ENCODE results near the gene OR52M1. TPM values are rescaled to one million over a fixed set of nuclear protein-coding genes. Genes with fewer than 3 reads are reported as not detected.

Gene OR52M1
- not detected for total RNA-seq

DNA sequence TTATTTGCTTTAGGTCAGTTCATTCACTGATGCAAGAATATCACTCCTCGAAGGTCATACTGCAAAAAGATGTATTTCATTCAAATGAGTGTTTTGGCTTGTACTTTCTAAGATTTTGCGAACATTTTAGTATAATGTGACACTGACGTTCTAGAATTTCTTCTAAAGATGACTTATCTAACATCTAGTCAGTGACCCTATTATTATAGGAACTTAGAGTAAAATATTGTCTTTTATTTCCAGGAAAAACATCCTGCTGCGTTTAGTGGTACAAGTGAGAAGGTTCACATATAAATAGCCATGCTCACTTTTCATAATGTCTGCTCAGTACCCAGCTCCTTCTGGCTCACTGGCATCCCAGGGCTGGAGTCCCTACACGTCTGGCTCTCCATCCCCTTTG is at the start of gene OR52M1:
Gene OR52M1, plus strand, starts transcription at position 301 of the 400 bp plus-strand sequence. Its CDS starts 0 bp downstream, at position 301.
- Mint-ChIP-seq H3K36me3 (ENCODE audit: low read depth) (no peaks in the 10 kb centered on the region), H3K4me3 (no peak within 1 kb of the TSS), H3K9me3 (ENCODE audit: low read depth) (no peaks in the 10 kb centered on the region), H3K4me1 (no peaks in the 10 kb centered on the region), H3K27me3 (peaks cover 2% of the 10 kb centered on the region), H3K27ac (no peak within 1 kb of the TSS)
- no peak for DNase-seq
- intact Hi-C loops (cut with DNase I, micrococcal nuclease) = no loop called here
- ATAC-seq = no peak
- ChIA-PET CTCF (interaction anchor here (4.4 kb wide), 1 partner anchor 358 kb away, joined by 29 read pairs; no protein-coding TSS in a partner anchor), POLR2A (no interaction called here)

- Mint-ChIP-seq H3K4me3 (no peak overlapping the region), H3K4me1 (peaks cover 10% of the 10 kb centered on the region), H3K36me3 (ENCODE audit: low read depth) (no peaks in the 10 kb centered on the region), H3K27ac (no peak overlapping the region), H3K9me3 (ENCODE audit: low read depth) (no peaks in the 10 kb centered on the region), H3K27me3 (peaks cover 11% of the 10 kb centered on the region)
- ATAC-seq (no peak), DNase-seq (peak; percentile 24)
- intact Hi-C loops (cut with DNase I, micrococcal nuclease) = no loop called here
- CTCF ChIA-PET = interaction anchor here (0.8 to 1.1 kb wide), 2 partner anchors 29 to 308 kb away, joined by 3 read pairs; no protein-coding TSS in a partner anchor
- POLR2A ChIA-PET = no interaction called here
Observed at GRCh38 chr11:4495487-4495886, 49.5 kb upstream of the OR52M1 start.

DNA sequence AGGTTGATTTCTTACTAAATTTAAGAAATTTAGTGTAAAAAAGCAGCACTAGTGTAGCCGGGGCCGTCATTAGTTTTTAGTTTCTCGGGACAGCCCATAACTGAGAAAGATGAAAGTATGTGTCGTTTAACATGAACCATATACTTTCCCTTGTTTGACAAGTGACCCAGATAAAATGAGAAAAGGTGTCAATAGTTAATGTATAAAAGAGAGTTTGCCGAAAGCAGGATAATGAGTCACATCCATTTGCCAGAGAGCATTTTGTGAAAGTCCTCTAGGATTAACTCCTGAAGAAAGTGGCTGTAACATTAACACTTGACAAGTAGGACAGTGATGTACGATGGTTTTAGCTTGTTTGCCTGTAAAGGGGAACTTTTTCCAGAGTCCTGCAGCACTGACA is 49.0 kb upstream of the OR52M1 start:
- Mint-ChIP-seq H3K9me3 (ENCODE audit: low read depth) (no peaks in the 10 kb centered on the region), H3K36me3 (ENCODE audit: low read depth) (no peaks in the 10 kb centered on the region), H3K27ac (no peak overlapping the region), H3K4me3 (no peak overlapping the region), H3K4me1 (peaks cover 10% of the 10 kb centered on the region), H3K27me3 (peaks cover 11% of the 10 kb centered on the region)
- no peak for ATAC-seq
- intact Hi-C loops (cut with DNase I, micrococcal nuclease) = no loop called here
- no peak for DNase-seq
- ChIA-PET POLR2A (no interaction called here), CTCF (interaction anchor here (0.8 kb wide), 1 partner anchor 28 kb away, joined by 3 read pairs; no protein-coding TSS in a partner anchor)

DNA sequence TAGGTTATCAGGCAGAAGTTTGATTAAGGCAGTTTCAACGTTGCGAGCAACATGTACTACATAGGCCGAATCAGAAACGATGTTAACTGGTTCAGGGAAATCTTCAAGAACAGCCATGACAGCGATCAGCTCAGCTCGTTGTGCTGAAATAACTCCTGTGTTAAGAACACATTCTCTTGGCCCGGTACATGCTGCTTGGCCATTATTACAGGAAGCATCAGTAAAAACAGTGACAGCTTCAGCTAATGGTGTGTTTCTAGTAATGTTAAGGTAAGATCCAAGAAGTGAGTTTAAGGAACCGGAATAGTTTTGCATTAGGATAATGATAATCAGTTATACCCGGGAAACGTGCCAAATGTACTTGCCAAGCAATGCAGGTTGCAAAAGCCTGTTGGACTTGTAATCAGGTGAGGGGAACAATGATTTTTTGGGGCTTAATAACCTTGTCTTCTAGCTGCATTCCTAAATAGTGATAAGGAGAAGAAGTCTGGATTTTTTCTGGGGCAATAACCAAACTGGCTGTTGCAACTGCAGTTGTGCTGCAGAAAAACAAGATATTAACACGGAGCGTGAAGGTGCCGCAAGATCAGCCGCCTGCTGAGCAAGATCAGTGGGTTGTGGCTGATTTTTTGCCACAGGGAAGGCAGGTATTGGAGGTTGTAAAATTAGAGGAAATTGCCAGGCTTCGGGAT is 48.3 kb upstream of the OR52M1 start:
- CTCF ChIA-PET = no interaction called here
- no peaks in the 10 kb centered on the region for H3K36me3 Mint-ChIP-seq (ENCODE audit: low read depth)

GRCh38 chr11:4508886-4509285 is 36.1 kb upstream of the OR52M1 start:
- CTCF ChIA-PET = interaction anchor here (1.2 kb wide), 2 partner anchors 29 to 30 kb away, joined by 3 to 4 read pairs; no protein-coding TSS in a partner anchor
- Mint-ChIP-seq H3K27ac (no peak overlapping the region), H3K27me3 (peaks cover 12% of the 10 kb centered on the region), H3K36me3 (ENCODE audit: low read depth) (no peaks in the 10 kb centered on the region), H3K9me3 (ENCODE audit: low read depth) (no peaks in the 10 kb centered on the region), H3K4me1 (no peaks in the 10 kb centered on the region), H3K4me3 (no peak overlapping the region)
- ATAC-seq (no peak), DNase-seq (no peak)
- POLR2A ChIA-PET = no interaction called here
- intact Hi-C loops (cut with DNase I, micrococcal nuclease) = no loop called here

More for the DNA sequence above, 48.3 kb upstream of the OR52M1 start:
- H3K4me1 Mint-ChIP-seq = peaks cover 10% of the 10 kb centered on the region
- peaks cover 11% of the 10 kb centered on the region for H3K27me3 Mint-ChIP-seq
- H3K27ac Mint-ChIP-seq = no peak overlapping the region
- H3K9me3 Mint-ChIP-seq (ENCODE audit: low read depth) = no peaks in the 10 kb centered on the region
- ATAC-seq (no peak), DNase-seq (no peak)
- H3K4me3 Mint-ChIP-seq = no peak overlapping the region
- intact Hi-C loops (cut with DNase I, micrococcal nuclease) = no loop called here
- POLR2A ChIA-PET = no interaction called here

DNA sequence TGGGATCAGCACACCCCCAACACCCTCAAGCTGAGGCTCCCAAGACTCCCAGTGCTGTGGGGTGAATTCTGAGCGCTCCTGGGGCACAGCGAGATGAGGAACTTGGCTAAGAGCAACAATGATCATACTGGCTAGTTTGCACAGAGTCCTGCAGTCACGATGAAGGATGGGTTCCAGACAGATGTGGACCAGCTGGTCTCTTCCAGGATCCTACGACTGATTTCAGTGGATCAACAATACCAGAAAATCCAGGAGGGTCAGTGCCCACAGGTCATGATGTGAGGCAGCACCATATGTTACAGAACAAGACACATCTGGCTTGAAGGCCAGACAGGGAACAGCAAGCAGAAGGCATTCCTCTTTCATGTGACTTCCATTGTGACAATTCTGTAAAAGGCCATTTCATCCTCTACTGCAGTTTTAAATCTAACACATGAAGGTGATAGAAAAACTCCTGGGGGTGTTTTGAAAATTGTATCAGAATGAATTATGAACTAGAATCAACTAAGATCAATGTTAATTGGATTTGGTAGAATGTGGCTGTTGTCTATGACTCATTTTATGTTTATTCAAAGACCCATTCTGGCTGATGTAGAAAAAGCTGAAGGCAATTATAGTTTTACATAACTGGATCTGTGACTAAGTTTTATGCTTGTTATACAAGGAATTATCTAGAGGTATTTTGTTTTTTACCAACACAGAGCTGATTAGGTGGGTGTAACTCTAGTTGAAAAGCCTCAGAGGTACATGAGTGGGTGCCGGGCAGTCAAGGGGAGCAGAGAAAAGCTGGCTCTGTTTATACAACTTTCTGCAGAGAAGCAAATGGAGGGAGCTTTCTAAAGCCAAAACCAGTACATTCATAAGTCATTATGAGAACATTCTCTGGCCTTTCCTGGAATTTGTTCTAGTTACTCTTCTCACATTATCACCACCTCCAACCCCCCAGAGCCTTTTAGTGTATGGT is 33.4 kb upstream of the OR52M1 start:
- ChIA-PET POLR2A (no interaction called here), CTCF (interaction anchor here (0.6 kb wide), 1 partner anchor 322 kb away, joined by 4 read pairs; no protein-coding TSS in a partner anchor)
- intact Hi-C loops (cut with DNase I, micrococcal nuclease) = no loop called here
- no peaks in the 10 kb centered on the region for H3K36me3 Mint-ChIP-seq (ENCODE audit: low read depth)
- H3K9me3 Mint-ChIP-seq (ENCODE audit: low read depth) = no peaks in the 10 kb centered on the region
- H3K27ac Mint-ChIP-seq = no peak overlapping the region
- DNase-seq = no peak
- peaks cover 10% of the 10 kb centered on the region for H3K27me3 Mint-ChIP-seq
- H3K4me1 Mint-ChIP-seq = no peaks in the 10 kb centered on the region
- no peak for ATAC-seq
- no peak overlapping the region for H3K4me3 Mint-ChIP-seq

DNA sequence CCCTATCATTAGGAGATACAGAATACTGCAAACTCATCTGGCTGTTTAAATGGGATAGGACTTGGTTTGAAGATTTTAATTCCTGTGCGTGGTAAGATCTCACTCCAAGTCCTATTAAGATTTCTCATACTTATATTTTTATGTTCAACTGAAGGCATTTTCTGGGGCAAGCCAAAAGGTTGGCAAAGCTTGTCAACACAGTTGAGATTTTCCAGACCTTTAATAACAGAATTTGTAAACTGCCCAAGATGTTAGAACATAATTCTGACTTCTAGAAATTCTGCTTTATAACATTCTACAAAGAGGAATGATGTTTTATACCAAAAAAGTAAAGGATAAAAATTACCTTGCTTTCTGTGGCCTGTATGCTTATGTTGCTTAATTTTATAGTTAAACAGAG is 30.8 kb upstream of the OR52M1 start:
- Mint-ChIP-seq H3K27me3 (no peaks in the 10 kb centered on the region), H3K36me3 (ENCODE audit: low read depth) (no peaks in the 10 kb centered on the region), H3K4me3 (no peak overlapping the region), H3K4me1 (no peaks in the 10 kb centered on the region), H3K27ac (no peak overlapping the region), H3K9me3 (ENCODE audit: low read depth) (no peaks in the 10 kb centered on the region)
- CTCF ChIA-PET = no interaction called here
- POLR2A ChIA-PET = no interaction called here
- DNase-seq (no peak), ATAC-seq (no peak)
- intact Hi-C loops (cut with DNase I, micrococcal nuclease) = no loop called here

- CTCF ChIA-PET = interaction anchor here (1.1 kb wide), 1 partner anchor 335 kb away, joined by 4 read pairs; no protein-coding TSS in a partner anchor
- intact Hi-C loops (cut with DNase I, micrococcal nuclease) = no loop called here
- POLR2A ChIA-PET = no interaction called here
- Mint-ChIP-seq H3K4me1 (peaks cover 4% of the 10 kb centered on the region), H3K36me3 (ENCODE audit: low read depth) (no peaks in the 10 kb centered on the region), H3K4me3 (no peak overlapping the region), H3K27ac (no peak overlapping the region), H3K9me3 (ENCODE audit: low read depth) (no peaks in the 10 kb centered on the region), H3K27me3 (peaks cover 2% of the 10 kb centered on the region)
- no peak for ATAC-seq
- no peak for DNase-seq
Observed at GRCh38 chr11:4522339-4522738, 22.7 kb upstream of the OR52M1 start.

DNA sequence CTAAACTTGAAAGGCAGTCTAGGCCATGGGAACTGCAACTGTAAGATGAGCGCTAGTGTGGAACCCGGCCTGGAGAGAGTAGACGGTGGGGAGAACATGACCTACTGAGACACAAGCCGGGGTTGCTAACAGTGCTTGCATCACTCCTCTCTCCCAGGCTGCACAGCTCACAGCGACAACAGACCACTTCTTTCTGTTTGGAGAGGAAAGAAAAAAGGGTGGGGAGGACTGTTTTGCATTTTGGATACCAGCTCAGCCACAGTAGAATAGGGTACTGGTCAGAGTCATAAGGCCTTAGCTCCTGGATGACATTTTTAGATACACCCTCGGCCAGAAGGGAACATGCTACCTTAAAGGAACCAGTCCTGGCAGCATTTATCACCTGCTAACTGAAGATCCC is 22.2 kb upstream of the OR52M1 start:
- no peak overlapping the region for H3K27ac Mint-ChIP-seq
- peaks cover 2% of the 10 kb centered on the region for H3K27me3 Mint-ChIP-seq
- H3K4me3 Mint-ChIP-seq = no peak overlapping the region
- H3K9me3 Mint-ChIP-seq (ENCODE audit: low read depth) = no peaks in the 10 kb centered on the region
- intact Hi-C loops (cut with DNase I, micrococcal nuclease) = no loop called here
- DNase-seq (no peak), ATAC-seq (no peak)
- H3K36me3 Mint-ChIP-seq (ENCODE audit: low read depth) = no peaks in the 10 kb centered on the region
- peaks cover 4% of the 10 kb centered on the region for H3K4me1 Mint-ChIP-seq
- ChIA-PET CTCF (interaction anchor here (1.1 kb wide), 1 partner anchor 335 kb away, joined by 4 read pairs; no protein-coding TSS in a partner anchor), POLR2A (no interaction called here)

- Mint-ChIP-seq H3K27me3 (peaks cover 5% of the 10 kb centered on the region), H3K27ac (no peak overlapping the region), H3K9me3 (ENCODE audit: low read depth) (no peaks in the 10 kb centered on the region), H3K36me3 (ENCODE audit: low read depth) (no peaks in the 10 kb centered on the region), H3K4me3 (no peak overlapping the region), H3K4me1 (peaks cover 4% of the 10 kb centered on the region)
- DNase-seq = no peak
- intact Hi-C loops (cut with DNase I, micrococcal nuclease) = no loop called here
- POLR2A ChIA-PET = no interaction called here
- CTCF ChIA-PET = interaction anchor here (1.1 to 1.8 kb wide), 2 partner anchors 16 to 336 kb away, joined by 4 to 6 read pairs; no protein-coding TSS in a partner anchor
- ATAC-seq = no peak
Observed at GRCh38 chr11:4523666-4524065, 21.3 kb upstream of the OR52M1 start.

- intact Hi-C loops (cut with DNase I, micrococcal nuclease) = no loop called here
- Mint-ChIP-seq H3K4me3 (no peak overlapping the region), H3K36me3 (ENCODE audit: low read depth) (no peaks in the 10 kb centered on the region), H3K27me3 (peaks cover 15% of the 10 kb centered on the region), H3K27ac (no peak overlapping the region), H3K4me1 (no peaks in the 10 kb centered on the region), H3K9me3 (ENCODE audit: low read depth) (no peaks in the 10 kb centered on the region)
- ATAC-seq (no peak), DNase-seq (no peak)
- CTCF ChIA-PET = no interaction called here
- POLR2A ChIA-PET = no interaction called here
Observed at GRCh38 chr11:4527926-4528325, 17.1 kb upstream of the OR52M1 start.
